ENCODE data around the gene C17orf67.

Gene C17orf67

DNA sequence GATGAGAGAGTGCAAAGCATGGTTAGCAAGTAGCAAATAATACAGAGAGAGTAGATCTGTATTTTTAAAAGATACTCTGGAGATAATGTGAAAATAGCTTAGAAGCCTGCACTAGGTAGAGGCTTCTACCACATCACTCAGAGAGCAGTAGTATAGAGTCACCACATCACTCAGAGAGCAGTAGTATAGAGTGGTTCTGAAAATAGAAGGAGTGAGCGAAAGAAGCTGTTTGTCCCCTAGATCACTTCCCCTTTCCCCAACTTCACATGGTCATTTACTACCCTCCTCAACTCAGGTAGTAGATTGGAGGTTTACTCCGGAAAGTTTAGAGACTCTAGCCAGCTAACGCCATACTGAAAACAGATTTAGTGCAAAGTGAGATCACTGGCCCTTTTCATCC, 17.3 kb upstream of the C17orf67 start:
- TF ChIP-seq FOXP2 (optimal IDR thresholded peaks at IDR 0.05; ENCODE audit: borderline replicate concordance, extremely low read depth, extremely low read length, insufficient read depth) = no peak
- no peak for TF ChIP-seq POLR2AphosphoS5 (IDR thresholded peaks at IDR 0.05; ENCODE audit: low read depth, low read length)
- no peak for TF ChIP-seq TAF1 (IDR thresholded peaks at IDR 0.05; ENCODE audit: borderline replicate concordance, insufficient read depth, low read length)
- TF ChIP-seq, protein P1, sequence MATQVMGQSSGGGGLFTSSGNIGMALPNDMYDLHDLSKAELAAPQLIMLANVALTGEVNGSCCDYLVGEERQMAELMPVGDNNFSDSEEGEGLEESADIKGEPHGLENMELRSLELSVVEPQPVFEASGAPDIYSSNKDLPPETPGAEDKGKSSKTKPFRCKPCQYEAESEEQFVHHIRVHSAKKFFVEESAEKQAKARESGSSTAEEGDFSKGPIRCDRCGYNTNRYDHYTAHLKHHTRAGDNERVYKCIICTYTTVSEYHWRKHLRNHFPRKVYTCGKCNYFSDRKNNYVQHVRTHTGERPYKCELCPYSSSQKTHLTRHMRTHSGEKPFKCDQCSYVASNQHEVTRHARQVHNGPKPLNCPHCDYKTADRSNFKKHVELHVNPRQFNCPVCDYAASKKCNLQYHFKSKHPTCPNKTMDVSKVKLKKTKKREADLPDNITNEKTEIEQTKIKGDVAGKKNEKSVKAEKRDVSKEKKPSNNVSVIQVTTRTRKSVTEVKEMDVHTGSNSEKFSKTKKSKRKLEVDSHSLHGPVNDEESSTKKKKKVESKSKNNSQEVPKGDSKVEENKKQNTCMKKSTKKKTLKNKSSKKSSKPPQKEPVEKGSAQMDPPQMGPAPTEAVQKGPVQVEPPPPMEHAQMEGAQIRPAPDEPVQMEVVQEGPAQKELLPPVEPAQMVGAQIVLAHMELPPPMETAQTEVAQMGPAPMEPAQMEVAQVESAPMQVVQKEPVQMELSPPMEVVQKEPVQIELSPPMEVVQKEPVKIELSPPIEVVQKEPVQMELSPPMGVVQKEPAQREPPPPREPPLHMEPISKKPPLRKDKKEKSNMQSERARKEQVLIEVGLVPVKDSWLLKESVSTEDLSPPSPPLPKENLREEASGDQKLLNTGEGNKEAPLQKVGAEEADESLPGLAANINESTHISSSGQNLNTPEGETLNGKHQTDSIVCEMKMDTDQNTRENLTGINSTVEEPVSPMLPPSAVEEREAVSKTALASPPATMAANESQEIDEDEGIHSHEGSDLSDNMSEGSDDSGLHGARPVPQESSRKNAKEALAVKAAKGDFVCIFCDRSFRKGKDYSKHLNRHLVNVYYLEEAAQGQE (IDR thresholded peaks at IDR 0.05; ENCODE audit: insufficient read depth in 1 of 2, low read depth in 2 of 2, low read length in 2 of 2) = no peak
- TF ChIP-seq SIN3A (IDR thresholded peaks at IDR 0.05; ENCODE audit: borderline replicate concordance, insufficient read depth, low read length) = no peak

DNA sequence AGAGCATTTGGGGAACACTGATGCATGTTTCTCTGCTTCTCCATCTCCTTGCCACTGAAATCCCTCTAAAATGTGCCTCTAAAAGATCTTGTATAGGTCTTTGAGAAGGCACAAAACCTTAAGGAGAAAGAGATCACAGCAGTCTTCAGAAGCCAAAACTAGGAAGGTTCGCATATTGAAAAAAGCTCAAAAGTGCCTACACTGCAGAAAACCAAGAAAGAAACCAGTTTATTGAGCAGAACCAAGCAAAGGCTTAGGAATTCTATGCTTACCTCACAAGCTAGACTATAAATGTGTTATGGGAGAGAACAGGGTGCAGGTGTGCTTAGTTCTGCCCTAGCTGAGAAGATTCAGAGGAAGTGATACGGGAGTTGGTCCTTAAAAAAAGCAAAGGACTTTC, 16.9 kb upstream of the C17orf67 start:
- no peak for TF ChIP-seq POLR2AphosphoS5 (IDR thresholded peaks at IDR 0.05; ENCODE audit: low read depth, low read length)
- no peak for TF ChIP-seq FOXP2 (optimal IDR thresholded peaks at IDR 0.05; ENCODE audit: borderline replicate concordance, extremely low read depth, extremely low read length, insufficient read depth)
- TF ChIP-seq SIN3A (IDR thresholded peaks at IDR 0.05; ENCODE audit: borderline replicate concordance, insufficient read depth, low read length) = no peak
- TF ChIP-seq, protein P1 (IDR thresholded peaks at IDR 0.05; ENCODE audit: insufficient read depth in 1 of 2, low read depth in 2 of 2, low read length in 2 of 2) = no peak
- TF ChIP-seq TAF1 (IDR thresholded peaks at IDR 0.05; ENCODE audit: borderline replicate concordance, insufficient read depth, low read length) = no peak

DNA sequence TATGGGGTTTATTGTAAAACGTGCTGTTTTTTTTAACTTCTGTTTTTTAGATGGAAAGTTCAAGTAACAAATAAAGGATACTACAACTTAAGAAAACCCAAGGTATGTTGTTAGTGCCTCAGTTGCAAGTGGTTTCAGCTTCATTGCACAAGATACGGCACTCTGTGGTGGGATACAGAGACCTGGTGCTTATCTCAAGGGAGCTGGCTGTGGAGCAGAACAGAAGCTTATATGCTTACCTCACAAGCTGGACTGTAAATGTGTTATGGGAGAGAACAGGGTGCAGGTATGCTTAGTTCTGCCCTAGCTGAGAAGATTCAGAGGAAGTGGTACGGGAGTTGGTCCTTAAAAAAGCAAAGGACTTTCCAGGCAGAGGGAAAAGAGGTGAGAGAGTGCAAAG, 15.4 kb upstream of the C17orf67 start:
- TF ChIP-seq, protein P1 (IDR thresholded peaks at IDR 0.05; ENCODE audit: insufficient read depth in 1 of 2, low read depth in 2 of 2, low read length in 2 of 2) = no peak

DNA sequence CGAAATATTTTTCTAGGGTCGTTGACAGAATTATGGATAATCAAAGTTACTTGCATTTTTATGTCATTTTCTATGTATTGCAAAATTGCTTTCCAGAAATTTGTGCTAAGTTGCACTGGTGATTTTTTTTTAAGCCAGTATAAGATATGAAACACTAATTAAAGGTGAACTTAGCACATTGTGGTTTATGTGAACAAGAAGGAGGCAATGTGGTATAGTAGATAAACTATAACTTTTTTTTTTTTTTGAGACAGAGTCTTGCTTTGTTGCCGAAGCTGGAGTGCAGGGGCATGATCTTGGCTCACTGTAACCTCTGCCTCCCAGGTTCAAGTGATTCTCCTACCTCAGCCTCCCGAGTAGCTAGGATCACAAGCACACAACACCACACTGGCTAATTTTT, 13.4 kb upstream of the C17orf67 start:
- TF ChIP-seq, protein P1 (IDR thresholded peaks at IDR 0.05; ENCODE audit: insufficient read depth in 1 of 2, low read depth in 2 of 2, low read length in 2 of 2) = no peak
- TF ChIP-seq SIN3A (IDR thresholded peaks at IDR 0.05; ENCODE audit: borderline replicate concordance, insufficient read depth, low read length) = no peak

DNA sequence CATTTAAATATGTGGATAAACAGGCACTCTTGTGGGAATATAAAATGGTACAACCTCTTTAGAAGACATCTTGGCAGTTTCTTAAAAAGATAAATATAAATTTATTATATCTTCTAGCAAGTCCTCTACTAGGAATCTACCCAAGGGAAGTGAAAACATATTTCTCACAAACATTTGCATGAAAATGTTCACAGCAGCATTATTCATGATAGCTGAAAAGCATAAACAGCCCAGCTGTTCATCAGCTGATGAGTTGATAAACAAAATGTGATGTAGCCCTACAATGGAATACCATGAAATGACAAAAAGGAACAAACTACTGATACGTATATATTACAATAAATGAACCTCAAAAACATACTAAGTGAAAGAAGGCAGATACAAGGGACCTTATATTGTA, 12.2 kb upstream of the C17orf67 start:
- TF ChIP-seq, protein P1 (IDR thresholded peaks at IDR 0.05; ENCODE audit: insufficient read depth in 1 of 2, low read depth in 2 of 2, low read length in 2 of 2) = no peak
- no peak for TF ChIP-seq TAF1 (IDR thresholded peaks at IDR 0.05; ENCODE audit: borderline replicate concordance, insufficient read depth, low read length)
